KMS-11 (cell line): ENCODE data around the gene SLFN12L.

Experiments used
- H2AFZ ChIP-seq: fragments of 200-600 bp; sonication (generic); 2 replicates; pipeline ENCODE4 v1.6.1; 2016; ENCODE audit warnings: antibody characterized with exemption, mixed run types, low read depth
- H3K27ac ChIP-seq: fragments of 200-600 bp; sonication (generic); 2 replicates; pipeline ENCODE4 v1.6.1; 2016; ENCODE audit warnings: mild to moderate bottlenecking, mixed run types
- H3K27me3 ChIP-seq: fragments of 200-600 bp; sonication (generic); 2 replicates; pipeline ENCODE4 v1.6.1; 2017; ENCODE audit warnings: mild to moderate bottlenecking, low read depth, mixed run types, moderate library complexity; ENCODE audit not compliant: insufficient read depth
- H3K36me3 ChIP-seq: fragments of 200-600 bp; sonication (generic); 2 replicates; pipeline ENCODE4 v1.6.1; 2017; ENCODE audit warnings: mild to moderate bottlenecking, mixed run types; ENCODE audit not compliant: insufficient read depth
- H3K4me1 ChIP-seq: fragments of 200-600 bp; sonication (generic); 2 replicates; pipeline ENCODE4 v1.6.1; 2016; ENCODE audit warnings: mild to moderate bottlenecking, low read depth, mixed run types; ENCODE audit not compliant: poor library complexity, severe bottlenecking
- H3K4me2 ChIP-seq: fragments of 200-600 bp; sonication (generic); 2 replicates; pipeline ENCODE4 v1.7.0; 2016; ENCODE audit warnings: mild to moderate bottlenecking, mixed run types
- H3K4me3 ChIP-seq: fragments of 200-600 bp; sonication (generic); IDR thresholded peaks from 2 replicates; pipeline ENCODE4 v1.6.1; 2017; ENCODE audit warnings: low read depth, low read length, mixed read lengths; ENCODE audit not compliant: insufficient read depth
- H3K79me2 ChIP-seq: fragments of 200-600 bp; sonication (generic); 2 replicates; pipeline ENCODE4 v1.6.1; 2016; ENCODE audit warnings: low read depth, mixed run types; ENCODE audit not compliant: insufficient read depth
- H3K9ac ChIP-seq: fragments of 200-600 bp; sonication (generic); 2 replicates; pipeline ENCODE4 v1.6.1; 2016; ENCODE audit warnings: mild to moderate bottlenecking, mixed run types
- H4K20me1 ChIP-seq: fragments of 200-600 bp; sonication (generic); 2 replicates; pipeline ENCODE4 v1.6.1; 2016; ENCODE audit warnings: mild to moderate bottlenecking, mixed run types; ENCODE audit not compliant: insufficient read depth
- CTCF ChIP-seq: fragments of 200-600 bp; sonication (generic); conservative IDR thresholded peaks from 2 replicates; pipeline ENCODE4 v1.6.1; 2017; ENCODE audit warnings: low read depth, mild to moderate bottlenecking, antibody characterized with exemption, low read length, moderate library complexity, mixed read lengths

The SLFN12L gene

GRCh38 chr17:35429702-35430101 is 107.8 kb downstream of the SLFN12L start:
- Histone ChIP-seq H3K9ac (no peak overlapping the region), H3K4me3 (no peak overlapping the region), H3K4me1 (no peaks in the 10 kb centered on the region), H3K79me2 (no peaks in the 10 kb centered on the region), H3K36me3 (no peaks in the 10 kb centered on the region), H4K20me1 (no peaks in the 10 kb centered on the region), H3K27ac (no peak overlapping the region), H3K4me2 (no peak overlapping the region), H3K27me3 (no peaks in the 10 kb centered on the region), H2AFZ (no peak overlapping the region)
- TF ChIP-seq CTCF, result no peak

- H3K79me2 ChIP-seq, result no peaks in the 10 kb centered on the region
Observed at GRCh38 chr17:35428229-35428628, 109.2 kb downstream of the SLFN12L start.

GRCh38 chr17:35423761-35424160 is 113.7 kb downstream of the SLFN12L start:
- Histone ChIP-seq H3K36me3 (no peaks in the 10 kb centered on the region), H3K27ac (no peak overlapping the region), H3K9ac (no peak overlapping the region), H3K27me3 (no peaks in the 10 kb centered on the region), H3K4me3 (no peak overlapping the region), H2AFZ (no peak overlapping the region), H3K4me1 (no peaks in the 10 kb centered on the region), H3K4me2 (no peak overlapping the region), H4K20me1 (no peaks in the 10 kb centered on the region), H3K79me2 (no peaks in the 10 kb centered on the region)
- no peak for TF ChIP-seq CTCF

More at GRCh38 chr17:35428229-35428628, 109.2 kb downstream of the SLFN12L start:
- no peak for TF ChIP-seq CTCF
- H3K27me3 ChIP-seq, result no peaks in the 10 kb centered on the region
- H3K9ac ChIP-seq, result no peak overlapping the region
- no peak overlapping the region for H2AFZ ChIP-seq
- no peak overlapping the region for H3K4me3 ChIP-seq
- no peak overlapping the region for H3K4me2 ChIP-seq
- no peaks in the 10 kb centered on the region for H3K36me3 ChIP-seq
- no peaks in the 10 kb centered on the region for H4K20me1 ChIP-seq
- H3K4me1 ChIP-seq, result no peaks in the 10 kb centered on the region
- H3K27ac ChIP-seq, result no peak overlapping the region
